Measurements from ENCODE around the gene PAIP1.

- no peak for TF ChIP-seq CTCF (IDR thresholded peaks at IDR 0.05)
- TF ChIP-seq POLR2A (IDR thresholded peaks at IDR 0.05), result no peak
- no peak for TF ChIP-seq POLR2AphosphoS5 (IDR thresholded peaks at IDR 0.05)
Measured at GRCh38 chr5:43592363-43592762, 35.5 kb upstream of the PAIP1 start.
